HG03066 (cell line): ENCODE measurements around the gene MYH15.
"Not testable (repeated sequence)": the region's sequence is repeated elsewhere in the genome, so short reads cannot be mapped to it uniquely, and the experiment has no call there.

ENCODE experiments used
- ATAC-seq: cut with Tn5 transposase; IDR thresholded peaks from one replicate; pipeline ENCODE4 v1.9.1; 2021; ENCODE audit warnings: low read depth; ENCODE audit not compliant: unreplicated experiment

Gene MYH15

DNA sequence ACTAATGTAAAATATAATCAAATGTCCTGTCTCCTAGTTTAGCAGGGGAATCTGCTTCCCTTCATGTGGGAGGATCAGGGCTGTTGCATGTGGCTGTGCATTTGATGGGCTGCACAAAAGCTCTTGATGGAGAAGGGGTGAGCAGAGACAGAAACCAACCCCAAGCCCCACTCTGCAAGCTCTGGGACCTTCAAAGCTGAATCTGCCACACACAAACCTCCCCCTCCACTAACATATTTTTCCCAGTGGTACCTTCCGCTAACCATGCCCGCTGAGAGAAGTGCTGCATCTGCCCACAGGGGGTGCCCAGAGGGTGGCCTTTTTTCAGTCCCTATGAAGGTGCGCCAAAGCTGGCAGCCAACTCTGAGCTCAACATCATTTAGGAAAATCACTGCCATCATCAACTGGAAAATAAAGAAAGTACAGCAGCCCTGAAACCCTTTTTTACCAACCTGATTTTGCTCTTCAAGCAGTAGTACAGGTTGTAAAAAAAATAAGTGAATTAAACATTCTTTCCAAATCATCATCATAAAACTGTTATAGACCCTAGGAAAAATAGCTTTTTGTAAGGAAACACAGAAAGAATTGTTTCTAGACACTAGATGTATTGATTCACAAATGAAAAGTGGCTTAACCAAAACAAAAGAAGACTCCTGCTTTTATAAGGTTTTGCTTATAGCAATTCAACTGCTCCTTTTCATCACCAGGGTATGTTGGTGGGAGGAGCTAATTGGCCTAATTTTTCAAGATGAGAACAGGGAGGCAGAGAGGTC lies 117.1 kb downstream of the MYH15 start:
- ATAC-seq: no peak

GRCh38 chr3:108391917-108392593 lies 118.3 kb downstream of the MYH15 start:
- ATAC-seq: no peak

- ATAC-seq: no peak
These were observed 121.0 kb downstream of the MYH15 start for GRCh38 chr3:108389372-108389771.

DNA sequence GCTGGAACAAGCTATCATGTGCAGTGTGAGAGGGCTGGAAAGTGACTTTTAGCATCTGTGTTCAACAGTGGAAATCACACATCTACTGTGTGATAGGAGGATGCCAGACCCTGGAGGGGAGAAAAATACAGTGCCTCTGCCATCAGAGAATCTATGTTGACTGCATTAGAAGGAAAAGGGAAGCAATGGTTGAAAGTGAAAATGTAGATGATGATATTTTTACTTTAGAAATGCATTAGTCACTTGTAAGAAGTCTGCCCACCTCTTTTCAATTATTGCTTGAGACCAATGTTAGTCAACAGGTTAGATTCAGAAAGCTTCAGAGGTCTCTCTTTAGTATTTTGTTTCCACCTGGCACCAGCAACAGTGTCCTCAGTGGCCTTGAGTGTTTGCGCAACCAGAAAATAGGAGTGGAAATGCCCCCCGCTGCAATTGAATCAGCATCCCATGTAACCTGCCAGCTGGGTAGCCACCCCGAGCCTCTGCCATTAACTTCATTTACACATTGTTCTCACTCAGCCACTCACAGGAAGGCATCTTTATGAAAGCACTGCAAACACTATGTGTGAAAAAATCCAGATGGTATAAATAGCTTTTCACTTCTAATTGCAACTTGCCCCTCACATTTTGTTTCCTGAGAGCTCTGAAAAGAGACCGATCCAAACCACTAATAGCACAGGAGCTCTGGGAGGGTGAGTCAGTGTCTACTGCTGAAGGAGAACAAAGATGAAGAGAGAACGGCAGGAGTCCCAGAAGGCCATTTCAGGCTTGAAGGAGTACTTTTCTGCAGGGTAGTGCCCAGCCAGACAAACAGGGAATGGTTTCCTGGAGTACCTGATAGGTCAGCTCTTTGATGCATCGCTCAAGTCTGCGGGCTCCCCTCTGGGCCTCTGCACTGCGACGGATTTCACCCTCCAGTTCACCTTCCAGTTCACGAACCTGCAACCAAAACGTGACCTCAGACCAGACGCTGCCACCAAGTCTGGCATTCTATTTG lies 122.0 kb downstream of the MYH15 start:
- ATAC-seq: peak; percentile 60

- ATAC-seq: no peak
These were observed 123.3 kb downstream of the MYH15 start for GRCh38 chr3:108387063-108387462.

DNA sequence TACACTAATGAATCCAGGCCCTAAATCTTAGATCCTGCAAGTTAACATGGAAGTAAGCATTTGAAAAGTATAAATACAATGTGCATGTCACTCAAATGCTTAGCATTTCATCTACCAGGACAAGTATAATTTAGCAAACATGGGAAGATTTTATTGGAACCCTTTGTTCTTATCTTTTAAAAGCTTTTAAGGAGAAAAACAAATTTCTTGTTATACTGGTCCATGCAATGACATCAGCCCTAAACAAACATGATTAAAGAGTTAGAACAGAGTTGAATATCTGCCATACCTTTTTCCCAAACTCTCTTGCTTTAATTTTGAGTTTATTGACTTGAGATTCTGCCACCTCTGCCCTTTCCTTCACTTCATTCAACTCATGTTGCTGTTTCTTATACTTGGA lies 127.1 kb downstream of the MYH15 start:
- ATAC-seq: no peak

DNA sequence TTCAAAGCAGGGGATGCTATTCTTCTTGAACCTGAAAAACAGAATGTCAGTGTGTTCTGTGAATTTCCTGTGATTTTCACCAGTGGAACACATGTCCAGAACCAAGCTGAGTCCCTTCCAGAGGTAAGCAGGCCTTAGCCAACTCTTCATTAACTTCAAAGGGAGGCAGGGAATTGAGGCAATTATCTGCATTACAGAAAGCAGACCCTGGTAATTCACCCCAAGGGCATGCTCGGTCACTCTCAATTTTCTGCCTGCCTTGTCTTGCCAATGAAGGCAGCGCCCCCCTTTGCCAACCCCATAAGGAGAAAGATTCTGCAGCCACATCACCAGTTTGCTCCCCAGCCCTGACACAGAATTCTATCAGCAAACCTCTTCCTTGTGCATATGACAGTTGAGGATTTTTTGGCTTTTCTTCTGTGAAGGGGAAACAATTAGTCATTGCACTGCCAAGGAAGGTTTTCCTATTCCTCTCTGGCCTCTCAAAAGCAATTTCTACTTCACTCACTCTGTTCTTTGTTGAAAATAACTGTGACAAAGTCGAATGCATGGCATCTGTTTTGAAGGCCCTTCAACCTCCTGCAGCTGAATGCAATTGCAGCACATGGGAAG lies 128.8 kb downstream of the MYH15 start:
- no peak for ATAC-seq

- no peak for ATAC-seq
These were observed 130.1 kb downstream of the MYH15 start for GRCh38 chr3:108380128-108380795.

- not testable (repeated sequence) for ATAC-seq
These were observed 131.4 kb downstream of the MYH15 start for GRCh38 chr3:108378952-108379342.

GRCh38 chr3:108378153-108378951 lies 132.0 kb downstream of the MYH15 start:
- ATAC-seq: no peak

DNA sequence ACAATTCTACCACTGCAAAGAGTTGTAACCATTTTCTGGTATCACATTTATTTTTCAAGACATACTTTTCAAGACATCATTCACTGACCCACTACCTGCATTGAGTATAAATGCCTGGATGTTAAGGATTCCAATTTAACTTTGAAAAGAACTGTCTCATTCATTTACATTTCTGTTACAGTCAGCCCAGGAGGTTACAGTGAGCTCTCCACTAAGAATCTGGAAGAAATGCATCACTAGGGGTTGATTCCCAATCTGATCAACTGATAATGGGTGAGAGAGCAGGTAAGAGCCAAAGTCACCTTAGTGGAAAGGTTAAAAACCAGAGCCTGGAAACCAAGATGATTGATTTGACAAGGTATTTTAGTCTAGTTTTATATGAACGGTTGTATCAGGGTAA lies 133.0 kb downstream of the MYH15 start:
- no peak for ATAC-seq

- no peak for ATAC-seq
These were observed 134.4 kb downstream of the MYH15 start for GRCh38 chr3:108376026-108376425.

DNA sequence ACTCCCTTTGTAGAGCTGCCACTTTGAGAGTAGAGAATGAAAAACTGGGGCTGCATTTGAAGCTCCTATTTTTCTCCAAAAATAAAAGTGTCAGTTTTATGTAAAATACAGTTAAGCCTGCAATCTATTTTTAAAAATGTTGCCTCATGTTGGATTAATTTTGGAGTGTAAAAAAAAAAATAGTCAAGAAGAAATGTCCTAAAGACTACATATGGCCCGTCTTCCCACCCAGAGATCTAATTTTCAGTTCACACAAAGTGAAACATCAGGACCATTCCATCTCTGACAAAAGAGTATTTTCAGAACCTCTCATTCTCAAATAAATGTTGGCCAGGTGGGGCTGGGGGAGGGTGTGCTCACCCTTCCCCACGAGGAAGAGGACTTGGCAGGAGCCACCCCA lies 151.4 kb downstream of the MYH15 start:
- ATAC-seq: no peak

- ATAC-seq: no peak
These were observed 153.4 kb downstream of the MYH15 start for GRCh38 chr3:108357042-108357441.

DNA sequence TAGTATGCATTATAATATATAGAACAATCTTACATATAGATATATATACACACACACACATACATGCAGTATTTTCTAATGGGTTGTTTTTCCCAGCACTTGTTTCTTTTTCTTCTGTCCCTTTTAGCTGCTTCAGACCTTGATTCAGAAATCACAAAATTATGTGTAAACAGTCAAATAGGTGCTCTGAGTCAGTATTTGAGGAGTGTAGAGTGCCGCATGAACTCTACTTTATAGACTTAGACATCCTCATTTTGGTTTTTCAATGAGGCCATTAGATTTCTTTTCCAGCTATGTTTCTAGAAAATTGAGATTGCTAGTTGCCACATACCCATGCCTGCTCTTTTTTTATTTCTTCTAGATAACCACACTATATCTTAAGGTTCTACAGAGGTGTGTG lies 155.8 kb downstream of the MYH15 start:
- ATAC-seq: no peak

DNA sequence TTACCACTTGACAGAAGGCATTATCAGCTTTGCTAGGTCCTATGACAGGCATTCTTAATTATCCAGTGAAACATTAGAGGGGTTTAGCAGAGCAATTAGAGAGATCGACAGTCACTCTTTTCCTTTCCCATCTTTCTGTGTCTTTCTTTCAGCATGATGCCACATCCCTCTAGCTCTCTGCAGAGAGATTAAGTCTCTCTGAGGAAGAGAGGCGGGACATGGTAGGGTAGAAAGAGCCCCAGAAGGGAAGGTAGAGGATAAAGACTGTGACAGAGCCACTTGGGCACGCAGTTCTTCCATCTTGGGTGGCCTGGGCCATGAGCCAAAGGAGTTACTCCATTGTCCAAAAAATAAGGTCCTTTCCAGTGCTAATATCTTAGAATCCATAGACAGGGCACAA lies 158.2 kb downstream of the MYH15 start:
- no peak for ATAC-seq

- no peak for ATAC-seq
These were observed 163.8 kb downstream of the MYH15 start for GRCh38 chr3:108346301-108347227.

- no peak for ATAC-seq
These were observed 164.7 kb downstream of the MYH15 start for GRCh38 chr3:108345492-108346205.
